Measurements from ENCODE around the gene AKR7A3. TPM values are rescaled to one million over a fixed set of nuclear protein-coding genes. Genes with fewer than 3 reads are reported as not detected.

AKR7A3 gene
- polyA plus RNA-seq, 1 experiment: 0.19 TPM

- Histone ChIP-seq H3K4me3 (ENCODE audit: low read depth, low read length) (no peak overlapping the region), H3K27ac (ENCODE audit: low read depth, low read length) (no peak overlapping the region), H3K27me3 (ENCODE audit: control insufficient read depth, insufficient read depth, low read length) (no peaks in the 10 kb centered on the region), H3K9me3 (ENCODE audit: control insufficient read depth, insufficient read depth, low read length) (peaks cover 3% of the 10 kb centered on the region; the same call in 1 of the 2 replicates)
- no peak for TF ChIP-seq CTCF (IDR thresholded peaks at IDR 0.05; ENCODE audit: low read depth, low read length)
- POLR2A ChIA-PET: no interaction called here
- no peak for DNase-seq (ENCODE audit: low read depth, low spot score)
- CTCF ChIA-PET: interaction anchor here (1.2 to 1.5 kb wide), 3 partner anchors 14 to 407 kb away, joined by 3 to 5 read pairs (median 4); no protein-coding TSS in a partner anchor
Observed at GRCh38 chr1:19254416-19254815, 34.2 kb downstream of the AKR7A3 start.

GRCh38 chr1:19251305-19252196 lies 37.0 kb downstream of the AKR7A3 start, which contains the start of the genes EMC1 and MRTO4:
Gene EMC1, minus strand, starts transcription at chr1:19251524. Its CDS starts 15 bp downstream, at chr1:19251509.
Gene MRTO4, plus strand, starts transcription at chr1:19251805. Its CDS starts 31 bp downstream, at chr1:19251836.
- H3K27ac ChIP-seq (ENCODE audit: low read depth, low read length): peak within 1 kb of the TSS; percentile 97
- no peak for TF ChIP-seq CTCF (IDR thresholded peaks at IDR 0.05; ENCODE audit: low read depth, low read length)
- H3K9me3 ChIP-seq (ENCODE audit: control insufficient read depth, insufficient read depth, low read length): peaks cover 3% of the 10 kb centered on the region; the same call in 1 of the 2 replicates
- H3K27me3 ChIP-seq (ENCODE audit: control insufficient read depth, insufficient read depth, low read length): no peaks in the 10 kb centered on the region
- DNase-seq (ENCODE audit: low read depth, low spot score): peak; percentile 23
- H3K4me3 ChIP-seq (ENCODE audit: low read depth, low read length): peak within 1 kb of the TSS; percentile 98
- POLR2A ChIA-PET: interaction anchor here (0.5 to 2.2 kb wide), 6 partner anchors 9 to 415 kb away, joined by 3 to 11 read pairs (median 4); partner anchors contain the start of gene SLC66A1
- CTCF ChIA-PET: interaction anchor here (1.7 to 3.2 kb wide), 2 partner anchors 11 kb away, joined by 5 to 20 read pairs; no protein-coding TSS in a partner anchor

GRCh38 chr1:19250629-19251304 lies 37.8 kb downstream of the AKR7A3 start:
- Histone ChIP-seq H3K27ac (ENCODE audit: low read depth, low read length) (peak overlapping the region; percentile 97), H3K4me3 (ENCODE audit: low read depth, low read length) (peak overlapping the region; percentile 98), H3K9me3 (ENCODE audit: control insufficient read depth, insufficient read depth, low read length) (peaks cover 3% of the 10 kb centered on the region; the same call in 1 of the 2 replicates), H3K27me3 (ENCODE audit: control insufficient read depth, insufficient read depth, low read length) (no peaks in the 10 kb centered on the region)
- DNase-seq (ENCODE audit: low read depth, low spot score): no peak
- ChIA-PET CTCF (interaction anchor here (3.2 kb wide), 1 partner anchor 10 kb away, joined by 20 read pairs; no protein-coding TSS in a partner anchor), POLR2A (interaction anchor here (1.0 to 2.2 kb wide), 4 partner anchors 10 to 62 kb away, joined by 3 to 11 read pairs (median 5); partner anchors contain the start of gene SLC66A1)
- TF ChIP-seq CTCF (IDR thresholded peaks at IDR 0.05; ENCODE audit: low read depth, low read length): no peak

- peak; percentile 38 for DNase-seq (ENCODE audit: low read depth, low spot score)
- H3K27ac ChIP-seq (ENCODE audit: low read depth, low read length): no peak overlapping the region
- H3K4me3 ChIP-seq (ENCODE audit: low read depth, low read length): no peak overlapping the region
- CTCF ChIA-PET: interaction anchor here (0.5 to 4.4 kb wide), 28 partner anchors 9 to 418 kb away, joined by 3 to 32 read pairs (median 4); partner anchors contain the start of genes EMC1 and MRTO4
- no peaks in the 10 kb centered on the region for H3K27me3 ChIP-seq (ENCODE audit: control insufficient read depth, insufficient read depth, low read length)
- POLR2A ChIA-PET: interaction anchor here (0.6 to 0.8 kb wide), 3 partner anchors 9 to 60 kb away, joined by 3 to 4 read pairs (median 4); no protein-coding TSS in a partner anchor
- no peaks in the 10 kb centered on the region for H3K9me3 ChIP-seq (ENCODE audit: control insufficient read depth, insufficient read depth, low read length)
- peak; percentile 96 for TF ChIP-seq CTCF (IDR thresholded peaks at IDR 0.05; ENCODE audit: low read depth, low read length)
Observed at GRCh38 chr1:19240673-19241538, 47.7 kb downstream of the AKR7A3 start.

Measured in AG04450 (cell line).